HUDEP-2 (cell line): ENCODE data around the gene DDX25.

Experiments
- DNase-seq, 76 experiments: peaks; one replicate each; lab custom pipeline; 2025; ENCODE audit not compliant: unreplicated experiment in 76 of 76; lab: John Stamatoyannopoulos, UW

The DDX25 gene

GRCh38 chr11:125968354-125968753 is 64.0 kb downstream of the DDX25 start:
- DNase-seq = no peak

- DNase-seq = no peak
Observed at GRCh38 chr11:125971618-125972017, 67.3 kb downstream of the DDX25 start.

GRCh38 chr11:125974284-125974683 is 70.0 kb downstream of the DDX25 start:
- no peak for DNase-seq

GRCh38 chr11:125975634-125976033 is 71.3 kb downstream of the DDX25 start:
- DNase-seq = no peak

GRCh38 chr11:125976156-125976555 is 71.8 kb downstream of the DDX25 start:
- DNase-seq = no peak

- no peak for DNase-seq
Observed at GRCh38 chr11:125977333-125977732, 73.0 kb downstream of the DDX25 start.

GRCh38 chr11:125978181-125978716 is 73.9 kb downstream of the DDX25 start:
- no peak for DNase-seq
